Lower lobe of right lung (tissue), 2 donors: Measurements from ENCODE around the gene MARCKSL1. TPM values are rescaled to one million over a fixed set of nuclear protein-coding genes. Genes with fewer than 3 reads are reported as not detected.
"Not testable (repeated sequence)": the region's sequence is repeated elsewhere in the genome, so short reads cannot be mapped to it uniquely, and the experiment has no call there.

Experiments used
- ATAC-seq, 2 donors: fragments of 200-7000 bp; cut with Tn5 transposase; one replicate each; pipeline ENCODE4 v1.9.1; 2020 to 2022; ENCODE audit warnings: mild to moderate bottlenecking in 2 of 2, moderate library complexity in 2 of 2
- DNase-seq: peaks from one replicate; pipeline ENCODE4 v3.0.0-alpha.2; 2020
- H3K27ac ChIP-seq: fragments of 200-600 bp; one replicate; pipeline ENCODE4 v1.8.0; 2022
- H3K27me3 ChIP-seq: fragments of 200-600 bp; one replicate; pipeline ENCODE4 v1.8.0; 2022; ENCODE audit warnings: low read depth
- H3K36me3 ChIP-seq: fragments of 200-600 bp; one replicate; pipeline ENCODE4 v1.8.0; 2022; ENCODE audit warnings: mild to moderate bottlenecking
- H3K4me1 ChIP-seq: fragments of 200-600 bp; one replicate; pipeline ENCODE4 v1.8.0; 2022
- H3K4me3 ChIP-seq: fragments of 200-600 bp; one replicate; pipeline ENCODE4 v1.8.0; 2022; ENCODE audit warnings: mild to moderate bottlenecking
- H3K9me3 ChIP-seq: fragments of 200-600 bp; one replicate; pipeline ENCODE4 v1.8.0; 2022
- intact Hi-C: fragments of 100-400 bp; cut with DNase I; formaldehyde crosslinking; loops from one replicate; pipeline ENCODE4 v1.11.0; 2022
- total RNA-seq: library from RNA; stranded (reverse); fragmentation: NEBNext Ultra II Directional; extraction: Animal tissue kit (Norgen Biotek cat#: 25700); gene quantifications from one replicate; pipeline ENCODE4 v1.2.1, GENCODE V29; 2021
- TF ChIP-seq, protein P1 (sequence below): fragments of 200-600 bp; IDR thresholded peaks from one replicate; pipeline ENCODE4 v1.8.0; 2022; ENCODE audit warnings: antibody characterized with exemption, mild to moderate bottlenecking
- donor health status: DM: no; HTN: yes; CAD: no; lungs with severe emphysema.

MARCKSL1 gene
- total RNA-seq, 1 donor from 2014 or later = 34.7 TPM

DNA sequence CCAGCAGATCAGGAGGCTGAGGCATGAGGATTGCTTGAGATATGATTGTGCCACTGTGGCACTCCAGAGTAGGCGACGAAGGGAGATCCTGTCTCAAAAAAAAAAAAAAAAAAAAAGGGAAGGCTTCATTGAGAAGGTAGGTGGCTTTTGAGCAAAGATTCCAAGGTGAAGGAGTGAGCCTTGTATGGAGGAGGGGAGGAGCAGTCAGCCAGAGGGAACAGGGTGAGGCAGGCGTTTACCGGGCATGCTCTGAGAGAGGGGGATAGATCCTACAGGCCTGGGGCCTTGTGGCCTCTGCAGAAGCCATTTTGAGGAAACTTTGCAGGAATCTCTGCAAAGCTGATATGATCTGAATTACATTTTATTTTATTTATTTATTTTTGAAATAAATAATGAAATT lies 49.3 kb downstream of the MARCKSL1 start:
- Histone ChIP-seq H3K27me3 (no peaks in the 10 kb centered on the region), H3K36me3 (no peaks in the 10 kb centered on the region), H3K9me3 (no peaks in the 10 kb centered on the region), H3K4me3 (no peak overlapping the region), H3K27ac (no peak overlapping the region), H3K4me1 (peaks cover 10% of the 10 kb centered on the region)
- ATAC-seq = no peak
- intact Hi-C loops = no loop called here
- TF ChIP-seq, protein P1, sequence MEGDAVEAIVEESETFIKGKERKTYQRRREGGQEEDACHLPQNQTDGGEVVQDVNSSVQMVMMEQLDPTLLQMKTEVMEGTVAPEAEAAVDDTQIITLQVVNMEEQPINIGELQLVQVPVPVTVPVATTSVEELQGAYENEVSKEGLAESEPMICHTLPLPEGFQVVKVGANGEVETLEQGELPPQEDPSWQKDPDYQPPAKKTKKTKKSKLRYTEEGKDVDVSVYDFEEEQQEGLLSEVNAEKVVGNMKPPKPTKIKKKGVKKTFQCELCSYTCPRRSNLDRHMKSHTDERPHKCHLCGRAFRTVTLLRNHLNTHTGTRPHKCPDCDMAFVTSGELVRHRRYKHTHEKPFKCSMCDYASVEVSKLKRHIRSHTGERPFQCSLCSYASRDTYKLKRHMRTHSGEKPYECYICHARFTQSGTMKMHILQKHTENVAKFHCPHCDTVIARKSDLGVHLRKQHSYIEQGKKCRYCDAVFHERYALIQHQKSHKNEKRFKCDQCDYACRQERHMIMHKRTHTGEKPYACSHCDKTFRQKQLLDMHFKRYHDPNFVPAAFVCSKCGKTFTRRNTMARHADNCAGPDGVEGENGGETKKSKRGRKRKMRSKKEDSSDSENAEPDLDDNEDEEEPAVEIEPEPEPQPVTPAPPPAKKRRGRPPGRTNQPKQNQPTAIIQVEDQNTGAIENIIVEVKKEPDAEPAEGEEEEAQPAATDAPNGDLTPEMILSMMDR = no peak
- DNase-seq = no peak

DNA sequence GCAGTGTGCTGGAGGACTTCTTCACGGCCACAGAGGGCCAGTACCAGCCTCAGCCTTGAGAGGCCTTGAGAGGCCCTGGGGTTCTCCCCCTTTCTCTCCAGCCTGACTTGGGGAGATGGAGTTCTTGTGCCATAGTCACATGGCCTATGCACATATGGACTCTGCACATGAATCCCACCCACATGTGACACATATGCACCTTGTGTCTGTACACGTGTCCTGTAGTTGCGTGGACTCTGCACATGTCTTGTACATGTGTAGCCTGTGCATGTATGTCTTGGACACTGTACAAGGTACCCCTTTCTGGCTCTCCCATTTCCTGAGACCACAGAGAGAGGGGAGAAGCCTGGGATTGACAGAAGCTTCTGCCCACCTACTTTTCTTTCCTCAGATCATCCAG lies 50.4 kb downstream of the MARCKSL1 start:
- no peak overlapping the region for H3K27ac ChIP-seq
- intact Hi-C loops = no loop called here
- H3K9me3 ChIP-seq = no peaks in the 10 kb centered on the region
- no peak for ATAC-seq
- DNase-seq = no peak
- TF ChIP-seq, protein P1 = no peak
- no peaks in the 10 kb centered on the region for H3K36me3 ChIP-seq
- H3K4me3 ChIP-seq = no peak overlapping the region
- peaks cover 1% of the 10 kb centered on the region for H3K4me1 ChIP-seq
- H3K27me3 ChIP-seq = no peaks in the 10 kb centered on the region

DNA sequence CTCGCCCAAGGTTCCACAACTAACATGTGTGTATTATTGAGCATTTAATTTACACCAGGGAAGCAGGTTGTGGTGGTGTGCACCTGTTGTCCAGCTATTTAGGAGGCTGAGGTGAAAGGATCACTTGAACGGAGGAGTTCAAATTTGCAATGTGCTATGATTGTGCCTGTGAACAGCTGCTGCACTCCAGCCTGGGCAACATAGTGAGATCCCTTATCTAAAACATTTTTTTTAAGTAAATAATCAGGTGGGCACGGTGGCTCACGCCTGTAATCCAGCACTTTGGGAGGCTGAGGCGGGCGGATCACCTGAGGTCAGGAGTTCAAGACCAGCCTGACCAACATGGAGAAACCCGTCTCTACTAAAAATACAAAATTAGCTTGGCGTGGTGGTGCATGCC lies 51.3 kb downstream of the MARCKSL1 start:
- H3K27ac ChIP-seq, ATAC-seq, H3K4me1 ChIP-seq, DNase-seq, H3K9me3 ChIP-seq, H3K36me3 ChIP-seq, intact Hi-C loops, H3K4me3 ChIP-seq, H3K27me3 ChIP-seq: not testable (repeated sequence)

Other genes starting within 250 kb of the MARCKSL1 start
- gene KPNA6, start 228.2 kb downstream of the MARCKSL1 start, total RNA-seq = 57.1 TPM
- 45.1 TPM for gene TXLNA, start 156.6 kb downstream of the MARCKSL1 start, total RNA-seq
- gene CCDC28B, start 135.6 kb downstream of the MARCKSL1 start, total RNA-seq = 3.3 TPM
- gene IQCC, start 130.6 kb downstream of the MARCKSL1 start, total RNA-seq = 2.0 TPM
- gene DCDC2B, start 127.1 kb downstream of the MARCKSL1 start, total RNA-seq = 3.2 TPM
- gene TMEM234, start 113.9 kb downstream of the MARCKSL1 start, total RNA-seq = 24.5 TPM
- gene EIF3I, start 113.8 kb downstream of the MARCKSL1 start, total RNA-seq = 99.4 TPM
- gene FAM167B, start 89.0 kb downstream of the MARCKSL1 start, total RNA-seq = 21.9 TPM
- 7.5 TPM for gene LCK, start 85.0 kb downstream of the MARCKSL1 start, total RNA-seq
- gene HDAC1, start 44.1 kb downstream of the MARCKSL1 start, total RNA-seq = 68.9 TPM
- 9.7 TPM for gene FAM229A, start 26.3 kb upstream of the MARCKSL1 start, total RNA-seq
- 2.1 TPM for gene TSSK3, start 26.3 kb upstream of the MARCKSL1 start, total RNA-seq
- gene BSDC1, start 58.2 kb upstream of the MARCKSL1 start, total RNA-seq = 63.2 TPM
- gene ZBTB8B, start 128.8 kb upstream of the MARCKSL1 start, total RNA-seq = 0.03 TPM
- gene ZBTB8A, start 203.2 kb upstream of the MARCKSL1 start, total RNA-seq = 8.4 TPM